ENCODE measurements around the gene FHIP1B.

The FHIP1B gene

GRCh38 chr11:6200975-6201374, 33.5 kb downstream of the FHIP1B start:
- no peak for DNase-seq (ENCODE audit: low spot score)

GRCh38 chr11:6199174-6199810, 35.1 kb downstream of the FHIP1B start, which contains the start of gene OR52W1:
Gene OR52W1, plus strand, starts transcription at chr11:6199224. Its CDS starts 0 bp downstream, at chr11:6199224.
- DNase-seq (ENCODE audit: low spot score): no peak

- DNase-seq (ENCODE audit: low spot score): no peak
These were observed 36.8 kb downstream of the FHIP1B start for GRCh38 chr11:6197466-6198200.

- DNase-seq (ENCODE audit: low spot score): no peak
These were observed 38.0 kb downstream of the FHIP1B start for GRCh38 chr11:6196396-6196795.

GRCh38 chr11:6194065-6194581, 40.3 kb downstream of the FHIP1B start:
- no peak for DNase-seq (ENCODE audit: low spot score)

- no peak for DNase-seq (ENCODE audit: low spot score)
These were observed 42.7 kb downstream of the FHIP1B start for GRCh38 chr11:6191742-6192141.

- no peak for DNase-seq (ENCODE audit: low spot score)
These were observed 59.0 kb downstream of the FHIP1B start for GRCh38 chr11:6175440-6175839.

- DNase-seq (ENCODE audit: low spot score): no peak
These were observed 64.2 kb downstream of the FHIP1B start, which contains the start of gene OR52B2 for GRCh38 chr11:6170226-6170625. Gene OR52B2, minus strand, starts transcription at chr11:6170326. Its CDS starts 0 bp downstream, at chr11:6170326.

All from hematopoietic multipotent progenitor cell treated with erythropoietin and hydrocortisone succinate and interleukin-3 and kit ligand, for 17 days (in vitro differentiated cells).